B cell (primary cell): ENCODE measurements around the gene RHOT1. TPM values are rescaled to one million over a fixed set of nuclear protein-coding genes. Genes with fewer than 3 reads are reported as not detected.
A peak's percentile ranks its signal among the peaks of the same experiment; 100 is the strongest.
"Not testable (repeated sequence)": the region's sequence is repeated elsewhere in the genome, so short reads cannot be mapped to it uniquely, and the experiment has no call there.

Experiments used
- ATAC-seq: fragments of 200-7000 bp; cut with Tn5 transposase; one replicate; pipeline ENCODE4 v1.10.0; 2021; ENCODE audit warnings: low read depth, mild to moderate bottlenecking, moderate number of reproducible peaks, moderate library complexity
- CTCF ChIA-PET: fragments of 350-600 bp; sonication (Branson Sonifier 250); formaldehyde crosslinking; loops from one replicate; lab custom pipeline; 2021; ENCODE audit warnings: antibody characterized with exemption, inconsistent platforms; lab: Charles Lee
- POLR2A ChIA-PET: fragments of 350-600 bp; sonication (Branson Sonifier 250); formaldehyde crosslinking; loops from one replicate; lab custom pipeline; 2021; ENCODE audit warnings: antibody characterized with exemption; lab: Charles Lee
- DNase-seq: peaks from one replicate; pipeline ENCODE4 v3.0.0; 2013
- H2AFZ ChIP-seq: 2 replicates; pipeline ENCODE4 v1.6.1; 2012; ENCODE audit warnings: mild to moderate bottlenecking, low read depth, low read length; ENCODE audit not compliant: insufficient read depth, poor library complexity, severe bottlenecking
- H3K27ac ChIP-seq, 2 donors: 1 replicate in 1 of 2; 2 replicates in 1 of 2; pipeline ENCODE4 v1.5.1; 2012 to 2013; ENCODE audit warnings: low read length in 2 of 2, mild to moderate bottlenecking in 2 of 2, moderate library complexity in 1 of 2
- H3K27me3 ChIP-seq, 4 experiments: fragments of 200-600 bp in 1 of 4; sonication (generic) in 1 of 4; replicated peaks in 1 of 4; 1 replicate in 2 of 4; 2 replicates in 2 of 4; pipeline versions ENCODE4 v1.6.1 to v1.7.0; 2013 to 2016; ENCODE audit warnings: low read length in 3 of 4, mild to moderate bottlenecking in 2 of 4, mixed read lengths in 1 of 4, moderate library complexity in 1 of 4; ENCODE audit not compliant: insufficient read depth in 4 of 4, control insufficient read depth in 3 of 4; ENCODE audit errors: control extremely low read depth in 1 of 4
- H3K36me3 ChIP-seq, 2 experiments: replicated peaks in 1 of 2; 1 replicate in 1 of 2; 2 replicates in 1 of 2; pipeline versions ENCODE4 v1.6.1 to v1.7.1; 2013; ENCODE audit warnings: low read length in 1 of 2; ENCODE audit not compliant: insufficient read depth in 2 of 2, control insufficient read depth in 1 of 2; ENCODE audit errors: control extremely low read depth in 1 of 2, extremely low read depth in 1 of 2
- H3K4me1 ChIP-seq, 2 donors: fragments of 200-600 bp in 1 of 2; sonication (generic) in 1 of 2; 1 replicate in 1 of 2; 2 replicates in 1 of 2; pipeline versions ENCODE4 v1.5.1 to v1.6.1; 2013 to 2017; ENCODE audit warnings: low read length in 2 of 2; ENCODE audit not compliant: control insufficient read depth in 2 of 2, insufficient read depth in 2 of 2
- H3K4me2 ChIP-seq: replicated peaks from 2 replicates; pipeline ENCODE3; 2012; ENCODE audit warnings: mild to moderate bottlenecking, low read depth, low read length; ENCODE audit not compliant: poor library complexity, severe bottlenecking
- H3K4me3 ChIP-seq, 5 experiments: fragments of 200-600 bp in 1 of 5; sonication (generic) in 1 of 5; 1 replicate in 3 of 5; 2 replicates in 2 of 5; pipeline versions ENCODE4 v1.5.1 to v1.7.0; 2011 to 2016; ENCODE audit warnings: low read length in 4 of 5, mild to moderate bottlenecking in 4 of 5, low read depth in 2 of 5, control low read depth in 1 of 5, moderate library complexity in 1 of 5; ENCODE audit not compliant: insufficient read depth in 1 of 5; ENCODE audit errors: control extremely low read depth in 1 of 5, extremely low read depth in 1 of 5
- H3K79me2 ChIP-seq: fragments of 200-600 bp; sonication (generic); one replicate; pipeline ENCODE4 v1.6.0; 2016; ENCODE audit warnings: low read length; ENCODE audit not compliant: control insufficient read depth, insufficient read depth
- H3K9ac ChIP-seq: fragments of 200-600 bp; sonication (generic); 2 replicates; pipeline ENCODE4 v1.6.1; 2017; ENCODE audit warnings: mild to moderate bottlenecking, low read length, moderate library complexity
- H3K9me3 ChIP-seq, 3 donors: one replicate each; pipeline versions ENCODE4 v1.6.1 to v1.7.1; 2013; ENCODE audit warnings: low read length in 2 of 3; ENCODE audit not compliant: control insufficient read depth in 2 of 3, insufficient read depth in 1 of 3; ENCODE audit errors: control extremely low read depth in 1 of 3
- H4K20me1 ChIP-seq: 2 replicates; pipeline ENCODE4 v1.6.0; 2012; ENCODE audit warnings: mild to moderate bottlenecking, low read length; ENCODE audit not compliant: insufficient read depth, control insufficient read depth, poor library complexity, severe bottlenecking
- H3K27ac Mint-ChIP-seq: one replicate; pipeline ENCODE4 v1.8.0; 2021; ENCODE audit warnings: mixed read lengths
- H3K27me3 Mint-ChIP-seq: one replicate; pipeline ENCODE4 v1.8.0; 2021; ENCODE audit warnings: mixed read lengths
- H3K4me1 Mint-ChIP-seq: one replicate; pipeline ENCODE4 v1.8.0; 2021; ENCODE audit warnings: mixed read lengths
- H3K4me3 Mint-ChIP-seq: one replicate; pipeline ENCODE4 v1.8.0; 2021; ENCODE audit warnings: mixed read lengths
- H3K9me3 Mint-ChIP-seq: one replicate; pipeline ENCODE4 v1.8.0; 2022; ENCODE audit warnings: mixed read lengths; ENCODE audit not compliant: insufficient read depth
- EZH2 ChIP-seq: IDR thresholded peaks from 2 replicates; pipeline ENCODE4 v1.6.1; 2012; ENCODE audit warnings: borderline replicate concordance, low read depth, mild to moderate bottlenecking, moderate library complexity, low read length; ENCODE audit not compliant: insufficient read depth, poor library complexity, severe bottlenecking
- WGBS: methylation state at CpG from one replicate; pipeline ENCODE4 v1.1.5; 2013; ENCODE audit warnings: missing lambda C conversion rate; ENCODE audit not compliant: insufficient coverage; 5-methylcytosine and 5-hydroxymethylcytosine counted together
- intact Hi-C: fragments of 100-400 bp; cut with micrococcal nuclease; formaldehyde crosslinking; loops from one replicate; pipeline ENCODE4 v1.10.0; 2022
- polyA plus RNA-seq: library from polyadenylated mRNA; depleted of rRNA; stranded (reverse); fragments of >200 nt; gene quantifications from 2 replicates; pipeline ENCODE4 v1.2.3, GENCODE V29; 2012
- total RNA-seq, 2 donors: library from RNA; stranded (reverse); fragments of 120-200 nt in 1 of 2; gene quantifications; 1 replicate in 1 of 2; 2 replicates in 1 of 2; pipeline versions ENCODE4 v1.2.3 to v1.2.4, GENCODE V29; 2013 to 2022
- TF ChIP-seq, protein P1 (sequence below): fragments of 200-600 bp; IDR thresholded peaks from one replicate; pipeline ENCODE4 v1.8.0; 2022; ENCODE audit warnings: antibody characterized with exemption, mild to moderate bottlenecking

The RHOT1 gene
- total and polyA plus RNA-seq, 2 donors (not counting 1 experiment from before 2014, with no cell fraction given) = 24.6 to 24.7 TPM

DNA sequence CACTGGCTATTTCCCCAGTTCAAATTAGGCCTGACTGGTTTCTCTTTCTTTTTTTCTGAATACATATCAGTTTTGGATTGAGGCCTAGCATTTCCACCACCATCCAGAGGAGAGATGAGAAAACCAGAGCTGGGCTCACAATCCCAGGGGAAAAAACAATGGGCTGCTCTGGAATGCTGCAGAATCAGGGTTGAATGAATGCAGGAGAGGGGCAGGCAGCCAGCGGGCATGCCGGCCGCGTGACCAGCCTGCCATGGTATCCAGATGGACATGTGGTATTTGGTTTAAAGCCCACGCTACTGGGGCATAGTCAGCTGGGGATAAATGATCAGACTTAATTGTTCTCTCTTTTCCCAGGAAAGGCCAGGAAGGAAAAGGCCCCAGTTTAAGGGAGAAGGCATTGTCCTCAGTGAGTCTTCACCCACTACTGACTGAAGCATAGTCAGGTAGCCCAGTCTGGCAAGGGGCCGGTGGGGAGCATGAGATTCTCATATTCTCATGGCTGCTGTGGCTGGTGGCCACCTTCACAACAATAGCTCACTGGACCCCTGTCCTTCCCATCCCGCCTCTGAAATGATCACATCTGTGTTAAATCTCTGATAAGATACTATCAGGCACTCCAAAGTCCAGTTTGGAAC is 38.7 kb upstream of the RHOT1 start:
- no peak overlapping the region for H3K4me3 ChIP-seq
- DNase-seq (no peak), ATAC-seq (no peak)
- no peak overlapping the region for H3K4me2 ChIP-seq
- H4K20me1 ChIP-seq = no peaks in the 10 kb centered on the region
- Mint-ChIP-seq H3K4me1 (peaks cover 4% of the 10 kb centered on the region), H3K4me3 (no peak overlapping the region), H3K27me3 (no peaks in the 10 kb centered on the region), H3K9me3 (no peaks in the 10 kb centered on the region), H3K27ac (no peak overlapping the region)
- peak overlapping the region; percentile 52 for H2AFZ ChIP-seq
- no peaks in the 10 kb centered on the region for H3K79me2 ChIP-seq
- H3K27ac ChIP-seq = no peak overlapping the region
- POLR2A ChIA-PET = no interaction called here
- intact Hi-C loops = no loop called here
- CTCF ChIA-PET = interaction anchor here (1.0 kb wide), 1 partner anchor 35 kb away, joined by 3 read pairs; no protein-coding TSS in a partner anchor
- 93% methylated on average over 7 of the region's 7 CpGs for WGBS
- peaks cover 0 to 3% of the 10 kb centered on the region in 2 donors for H3K4me1 ChIP-seq
- no peaks in the 10 kb centered on the region for H3K9me3 ChIP-seq
- no peak overlapping the region for H3K9ac ChIP-seq
- no peaks in the 10 kb centered on the region for H3K36me3 ChIP-seq
- H3K27me3 ChIP-seq = no peaks in the 10 kb centered on the region
- TF ChIP-seq, protein P1, sequence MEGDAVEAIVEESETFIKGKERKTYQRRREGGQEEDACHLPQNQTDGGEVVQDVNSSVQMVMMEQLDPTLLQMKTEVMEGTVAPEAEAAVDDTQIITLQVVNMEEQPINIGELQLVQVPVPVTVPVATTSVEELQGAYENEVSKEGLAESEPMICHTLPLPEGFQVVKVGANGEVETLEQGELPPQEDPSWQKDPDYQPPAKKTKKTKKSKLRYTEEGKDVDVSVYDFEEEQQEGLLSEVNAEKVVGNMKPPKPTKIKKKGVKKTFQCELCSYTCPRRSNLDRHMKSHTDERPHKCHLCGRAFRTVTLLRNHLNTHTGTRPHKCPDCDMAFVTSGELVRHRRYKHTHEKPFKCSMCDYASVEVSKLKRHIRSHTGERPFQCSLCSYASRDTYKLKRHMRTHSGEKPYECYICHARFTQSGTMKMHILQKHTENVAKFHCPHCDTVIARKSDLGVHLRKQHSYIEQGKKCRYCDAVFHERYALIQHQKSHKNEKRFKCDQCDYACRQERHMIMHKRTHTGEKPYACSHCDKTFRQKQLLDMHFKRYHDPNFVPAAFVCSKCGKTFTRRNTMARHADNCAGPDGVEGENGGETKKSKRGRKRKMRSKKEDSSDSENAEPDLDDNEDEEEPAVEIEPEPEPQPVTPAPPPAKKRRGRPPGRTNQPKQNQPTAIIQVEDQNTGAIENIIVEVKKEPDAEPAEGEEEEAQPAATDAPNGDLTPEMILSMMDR = no peak
- TF ChIP-seq EZH2 = no peak

DNA sequence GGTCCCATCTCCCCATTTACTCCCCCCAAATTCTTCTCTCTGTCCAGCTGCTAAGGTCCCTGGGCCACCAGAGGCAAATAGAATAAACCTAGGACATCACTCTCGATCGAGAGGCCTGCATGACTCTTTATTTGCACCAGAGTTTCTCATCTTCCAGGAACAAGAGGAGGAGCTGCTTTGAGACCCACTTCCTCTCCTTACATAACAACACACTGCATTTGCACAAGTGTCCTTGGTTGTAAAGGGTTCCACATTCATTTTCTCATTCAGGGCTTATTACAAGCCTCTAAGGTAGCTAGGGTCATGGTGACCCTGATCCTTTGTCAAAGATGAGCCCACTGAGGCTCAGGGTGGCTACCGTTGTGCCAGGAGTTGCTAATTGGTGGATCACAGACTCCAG is 38.1 kb upstream of the RHOT1 start:
- Mint-ChIP-seq H3K27me3 (no peaks in the 10 kb centered on the region), H3K27ac (no peak overlapping the region), H3K4me3 (no peak overlapping the region), H3K9me3 (no peaks in the 10 kb centered on the region), H3K4me1 (peaks cover 4% of the 10 kb centered on the region)
- no peaks in the 10 kb centered on the region for H3K27me3 ChIP-seq
- H3K9me3 ChIP-seq = no peaks in the 10 kb centered on the region
- no peak overlapping the region for H3K4me3 ChIP-seq
- no peak for ATAC-seq
- no peaks in the 10 kb centered on the region for H3K79me2 ChIP-seq
- CTCF ChIA-PET = interaction anchor here (1.0 kb wide), 1 partner anchor 35 kb away, joined by 3 read pairs; no protein-coding TSS in a partner anchor
- H3K4me2 ChIP-seq = no peak overlapping the region
- TF ChIP-seq, protein P1 = no peak
- TF ChIP-seq EZH2 = no peak
- H4K20me1 ChIP-seq = no peaks in the 10 kb centered on the region
- no peak overlapping the region for H3K9ac ChIP-seq
- DNase-seq = no peak
- H3K4me1 ChIP-seq = peaks cover 0 to 3% of the 10 kb centered on the region in 2 donors
- intact Hi-C loops = no loop called here
- H3K36me3 ChIP-seq = no peaks in the 10 kb centered on the region
- WGBS = 6% methylated on average over 2 of the region's 3 CpGs
- POLR2A ChIA-PET = no interaction called here
- no peak overlapping the region for H3K27ac ChIP-seq
- peak overlapping the region; percentile 52 for H2AFZ ChIP-seq

DNA sequence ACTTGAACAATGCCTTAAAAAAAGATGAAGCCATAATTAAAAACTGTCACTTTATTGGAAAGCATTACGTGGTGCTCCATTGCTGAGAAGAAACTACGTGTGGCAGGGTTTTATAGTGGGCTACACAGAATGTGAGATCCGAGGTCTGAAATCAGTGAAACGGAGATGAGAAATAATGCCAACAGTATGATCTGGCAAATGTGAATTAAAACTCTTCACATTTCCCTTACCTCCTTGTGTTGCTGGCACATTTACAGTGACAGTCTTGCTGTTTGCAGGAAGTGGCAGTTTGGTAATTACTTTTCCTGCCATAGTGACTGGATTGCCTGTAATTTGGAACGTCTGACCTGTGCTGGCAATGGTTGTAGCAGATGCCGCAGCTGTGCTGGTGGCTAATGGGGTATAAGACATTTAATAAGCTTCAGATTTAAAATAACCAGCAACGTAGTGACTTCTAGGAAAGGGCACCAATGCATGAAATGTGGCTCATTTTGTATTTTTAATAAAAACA is 35.8 kb upstream of the RHOT1 start:
- not testable (repeated sequence) for H3K27ac Mint-ChIP-seq

More for the DNA sequence above, 35.8 kb upstream of the RHOT1 start:
- H3K27me3 ChIP-seq, H4K20me1 ChIP-seq, intact Hi-C loops, H3K27me3 Mint-ChIP-seq, H3K4me2 ChIP-seq, H3K27ac ChIP-seq, H3K4me3 ChIP-seq, H3K36me3 ChIP-seq, H3K9me3 ChIP-seq, DNase-seq, H3K4me1 ChIP-seq, H3K4me1 Mint-ChIP-seq, H3K9ac ChIP-seq, H3K79me2 ChIP-seq, POLR2A ChIA-PET, H3K9me3 Mint-ChIP-seq, ATAC-seq: not testable (repeated sequence)
- 50% methylated on average over 2 of the region's 7 CpGs for WGBS
- H2AFZ ChIP-seq = peak overlapping the region; percentile 34
- CTCF ChIA-PET = interaction anchor here (1.7 kb wide), 1 partner anchor 33 kb away, joined by 4 read pairs; no protein-coding TSS in a partner anchor
- H3K4me3 Mint-ChIP-seq = peak overlapping the region; percentile 35
